NCI-H1048 (cell line): ENCODE measurements around the gene CRTC1.
"Not testable (repeated sequence)": the region's sequence is repeated elsewhere in the genome, so short reads cannot be mapped to it uniquely, and the experiment has no call there.

ENCODE experiments used
- DNase-seq: peaks from one replicate; lab custom pipeline; 2025; lab: John Stamatoyannopoulos, UW

CRTC1 gene

DNA sequence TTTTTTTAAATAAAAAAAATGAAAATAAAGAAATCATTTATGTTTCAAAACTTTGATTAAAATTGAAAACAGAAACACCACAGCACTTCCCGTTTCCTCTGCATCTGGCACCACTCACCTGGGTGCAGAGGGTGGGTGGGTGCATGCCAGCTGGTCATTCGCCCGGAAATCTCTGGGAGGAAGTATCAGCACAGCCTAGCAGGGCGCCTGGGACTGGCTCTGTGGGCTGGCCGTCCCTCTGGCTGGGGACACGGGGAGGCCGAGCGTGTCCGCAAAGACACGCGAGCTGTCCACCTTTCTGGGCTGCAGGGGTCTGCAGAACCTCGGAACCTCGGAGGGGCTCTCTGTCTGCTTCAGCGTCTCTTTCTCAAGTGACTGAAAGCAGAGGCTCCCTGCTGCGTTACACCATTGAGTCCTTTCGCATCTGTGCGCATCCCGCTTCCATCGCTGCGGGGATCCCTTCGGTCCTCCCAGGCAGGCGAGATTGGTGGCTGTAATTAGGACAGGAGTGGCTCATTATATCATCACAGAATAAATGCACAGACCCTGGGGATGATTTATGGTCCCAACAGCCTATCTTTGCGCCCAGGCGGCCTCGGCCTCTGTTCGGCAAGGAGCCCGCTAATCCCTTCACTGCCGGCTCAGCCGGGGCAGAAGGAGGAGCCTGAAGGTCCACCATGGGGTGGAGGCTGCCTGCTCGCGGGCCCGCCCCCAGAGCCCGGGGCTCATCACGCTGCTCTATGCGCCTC lies 17.2 kb downstream of the CRTC1 start:
- DNase-seq: peak; percentile 32

- no peak for DNase-seq
Measured at GRCh38 chr19:18701250-18701608, 17.7 kb downstream of the CRTC1 start.

GRCh38 chr19:18704054-18704453 lies 20.6 kb downstream of the CRTC1 start:
- no peak for DNase-seq

DNA sequence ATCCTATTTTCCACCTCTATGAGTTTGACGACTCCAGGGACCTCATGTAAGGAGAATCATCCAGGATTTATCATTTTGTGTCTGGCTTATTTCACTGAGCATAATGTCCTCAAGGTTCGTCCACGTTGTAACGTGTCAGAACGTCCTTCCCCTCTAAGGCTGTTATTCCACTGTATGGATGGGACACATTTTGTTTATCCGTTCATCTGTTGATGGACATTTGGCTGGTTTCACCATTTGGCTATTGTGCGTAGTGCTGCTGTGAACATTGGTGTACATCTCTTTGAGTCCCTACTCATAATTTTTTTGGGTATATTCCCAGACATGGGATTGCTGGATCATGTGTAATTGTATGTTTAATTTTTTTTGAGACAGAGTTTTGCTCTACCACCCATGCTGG lies 21.5 kb downstream of the CRTC1 start:
- DNase-seq: no peak

DNA sequence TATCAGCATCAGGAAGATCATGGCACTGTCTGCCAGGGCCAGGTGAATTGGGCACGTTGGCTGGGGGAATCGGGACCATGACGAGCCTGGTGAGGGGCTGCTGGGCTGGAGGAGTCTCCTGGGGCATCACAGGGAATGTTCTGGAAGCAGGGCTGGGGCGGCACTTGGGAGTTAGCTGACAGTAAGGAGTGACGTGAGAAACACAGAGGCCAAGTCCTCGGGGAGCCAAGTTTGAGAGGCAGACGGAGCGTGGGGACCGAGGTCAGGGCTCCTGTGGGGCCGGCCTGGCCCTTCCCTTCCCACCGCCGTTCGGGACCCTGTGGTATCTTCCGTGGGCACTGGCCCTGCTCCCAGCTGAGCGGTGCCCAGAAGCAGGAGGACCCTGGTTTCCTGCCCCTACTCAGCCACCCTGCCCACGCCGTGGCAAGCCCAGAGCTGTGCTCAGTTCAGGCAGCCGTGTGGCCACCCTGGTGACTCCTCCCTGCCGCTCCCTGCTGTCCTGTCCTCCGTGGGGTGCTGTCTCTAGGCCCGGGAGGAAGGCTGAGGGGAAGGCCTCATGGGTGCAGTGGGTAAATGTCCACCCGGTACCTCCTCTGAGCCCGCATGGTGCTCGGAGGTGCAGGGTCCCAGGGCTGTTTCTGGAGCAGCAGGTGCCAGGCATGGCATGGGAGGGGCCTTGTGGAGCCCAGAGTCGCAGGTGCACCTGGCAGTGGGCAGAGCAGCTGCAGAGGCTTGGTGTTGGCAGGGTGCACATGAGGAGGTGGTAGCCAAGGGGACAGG lies 25.2 kb downstream of the CRTC1 start:
- no peak for DNase-seq

GRCh38 chr19:18709546-18709945 lies 26.1 kb downstream of the CRTC1 start:
- no peak for DNase-seq

- no peak for DNase-seq
Measured at GRCh38 chr19:18710186-18710585, 26.7 kb downstream of the CRTC1 start.

DNA sequence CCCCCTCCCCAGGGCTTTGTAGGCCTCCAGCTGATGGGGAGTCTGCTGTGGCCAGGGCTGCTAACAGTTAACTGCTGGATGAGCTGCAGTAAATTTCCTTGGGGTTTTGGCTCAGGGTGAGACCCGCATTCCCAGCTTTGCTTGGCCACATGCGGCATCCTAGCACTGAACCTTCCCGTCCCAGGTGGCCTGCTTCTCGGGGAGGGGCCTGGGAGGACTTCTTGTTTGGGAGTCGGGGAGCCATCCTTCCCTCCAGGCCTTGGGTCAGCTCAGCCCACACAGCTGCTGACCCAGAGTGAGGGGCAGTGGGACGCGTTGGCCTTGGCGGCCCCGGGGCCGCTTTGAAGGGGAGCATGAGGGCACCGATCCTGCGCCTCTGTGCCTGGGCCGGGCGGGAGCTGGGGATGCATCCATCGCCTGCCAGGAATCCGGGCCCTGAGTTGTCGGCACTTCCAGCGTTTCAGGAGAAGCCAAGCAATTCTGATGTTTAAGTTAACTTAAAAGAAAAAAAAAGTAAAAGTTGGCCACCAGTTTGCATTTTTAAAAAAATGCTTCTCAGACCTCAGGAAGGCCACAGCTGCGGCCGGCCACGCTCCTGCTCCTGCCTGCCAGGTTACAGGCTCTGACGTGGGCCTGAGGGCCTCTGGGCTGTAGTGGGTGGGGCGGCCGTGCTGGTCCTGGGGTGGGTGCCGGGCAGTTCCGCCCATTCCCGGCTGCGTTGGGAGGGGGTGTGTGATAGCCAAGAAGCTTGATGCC lies 27.7 kb downstream of the CRTC1 start:
- no peak for DNase-seq

GRCh38 chr19:18711893-18712292 lies 28.4 kb downstream of the CRTC1 start:
- DNase-seq: no peak

DNA sequence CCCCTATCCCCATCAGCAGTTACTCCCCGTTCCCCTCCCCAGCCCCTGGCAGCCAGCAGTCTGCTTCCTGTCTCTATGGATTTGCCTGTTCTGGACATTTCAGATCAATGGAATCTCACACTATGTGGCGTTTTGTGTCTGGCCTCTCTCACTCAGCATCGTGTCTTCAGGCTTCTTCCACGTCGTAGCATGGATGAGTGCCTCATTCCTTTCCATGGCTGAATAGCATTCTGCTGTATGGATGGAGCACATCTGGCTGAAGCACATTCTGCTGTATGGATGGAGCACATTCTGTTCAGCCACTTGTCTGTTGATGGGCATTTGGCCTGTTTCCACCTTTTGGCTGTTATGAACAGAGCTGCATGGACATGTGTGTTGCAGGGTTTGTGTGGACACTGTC lies 29.5 kb downstream of the CRTC1 start:
- DNase-seq: no peak

GRCh38 chr19:18713550-18714117 lies 30.2 kb downstream of the CRTC1 start:
- no peak for DNase-seq

- DNase-seq: no peak
Measured at GRCh38 chr19:18715416-18715815, 31.9 kb downstream of the CRTC1 start.

DNA sequence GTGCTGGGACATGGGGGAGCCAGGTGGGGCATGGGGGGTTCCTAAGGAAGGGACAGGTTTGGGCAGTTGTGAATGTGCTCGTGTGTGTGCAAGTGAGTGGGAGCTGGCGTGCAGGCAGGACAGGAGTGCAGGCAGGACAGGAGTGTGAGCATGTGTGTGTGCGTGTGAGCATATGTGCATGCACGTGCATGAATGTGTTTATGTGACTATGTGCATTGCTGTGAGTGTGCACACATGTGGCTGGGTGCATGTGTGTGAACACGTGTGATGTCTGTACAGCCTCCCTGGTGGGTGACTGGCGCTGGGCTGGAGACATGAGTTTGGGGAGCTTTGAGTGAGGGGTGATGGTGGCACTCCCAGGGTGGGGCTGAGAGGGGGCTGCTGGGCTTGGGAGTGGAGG lies 33.4 kb downstream of the CRTC1 start:
- no peak for DNase-seq

GRCh38 chr19:18717601-18718000 lies 34.1 kb downstream of the CRTC1 start:
- DNase-seq: no peak

DNA sequence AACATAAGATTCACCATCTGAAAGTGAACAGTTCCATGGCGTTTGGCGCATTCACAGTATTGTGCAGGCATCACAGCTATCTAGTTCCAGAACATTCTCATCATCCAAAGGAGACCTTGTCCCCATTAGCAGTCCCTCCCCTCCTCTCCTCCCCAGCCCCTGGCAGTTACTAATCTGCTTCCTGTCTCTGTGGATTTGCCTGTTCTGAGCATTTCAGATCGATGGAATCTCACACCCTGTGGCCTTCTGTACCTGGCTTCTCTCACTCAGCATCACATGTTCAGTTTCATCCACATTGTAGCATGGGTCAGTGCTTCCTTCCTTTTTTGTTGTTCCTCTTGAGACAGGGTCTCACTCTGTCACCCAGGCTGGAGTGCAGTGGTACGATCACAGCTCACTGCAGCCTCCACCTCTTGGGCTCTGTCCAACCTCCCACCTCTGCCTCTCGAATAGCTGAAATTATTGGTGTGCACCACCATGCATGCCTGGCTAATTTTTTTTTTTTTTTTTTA lies 34.6 kb downstream of the CRTC1 start:
- DNase-seq: no peak

DNA sequence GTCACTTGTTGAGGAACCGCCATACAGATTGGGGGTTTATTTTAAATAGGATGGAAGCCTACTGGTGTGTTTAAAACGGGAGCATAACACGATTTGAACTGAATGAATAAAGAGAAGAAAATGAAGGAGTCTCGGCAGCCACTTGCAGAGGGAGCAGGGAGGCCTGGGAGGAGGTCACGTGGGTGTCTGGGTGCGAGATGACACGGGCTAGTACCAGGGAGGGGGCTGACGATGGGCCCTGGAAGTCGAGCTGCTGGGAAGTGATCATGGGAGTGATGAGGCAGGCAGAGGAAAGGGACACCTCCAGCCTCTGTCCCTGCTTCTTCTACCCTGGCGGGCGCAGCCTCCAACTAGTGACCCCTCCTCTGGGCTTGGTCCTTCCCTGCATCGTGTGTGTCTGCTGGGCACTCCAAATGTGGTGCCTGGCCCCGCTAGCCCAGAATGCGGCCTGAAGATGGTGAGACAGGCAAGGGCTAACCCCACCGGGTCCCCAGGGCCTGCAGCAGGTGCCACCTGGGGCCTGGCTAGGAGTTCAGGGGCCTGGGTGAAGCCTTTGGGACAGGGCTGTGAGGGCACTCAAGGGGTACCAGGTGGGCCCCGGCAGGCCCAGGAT lies 35.5 kb downstream of the CRTC1 start:
- DNase-seq: no peak

GRCh38 chr19:18719541-18719940 lies 36.1 kb downstream of the CRTC1 start:
- no peak for DNase-seq

GRCh38 chr19:18723871-18724377 lies 40.4 kb downstream of the CRTC1 start:
- no peak for DNase-seq

GRCh38 chr19:18725841-18726770 lies 42.6 kb downstream of the CRTC1 start:
- no peak for DNase-seq

DNA sequence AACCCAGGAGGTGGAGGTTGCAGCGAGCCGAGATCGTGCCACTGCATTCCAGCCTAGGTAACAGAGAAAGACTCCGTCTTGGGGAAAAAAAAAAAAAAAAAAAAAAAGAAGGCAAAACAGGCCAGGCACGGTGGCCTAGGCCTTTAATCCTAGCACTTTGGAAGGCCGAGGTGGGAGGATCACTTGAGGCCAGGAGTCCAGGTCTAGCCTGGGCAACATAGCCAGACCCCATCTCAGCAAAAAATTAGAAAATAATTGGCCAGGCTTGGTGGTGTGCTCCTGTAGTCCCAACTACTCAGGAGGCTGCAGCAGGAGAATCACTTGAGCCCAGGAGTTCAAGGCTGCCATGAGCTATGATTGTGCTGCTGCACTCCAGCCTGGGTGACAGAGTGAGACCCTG lies 43.4 kb downstream of the CRTC1 start:
- no peak for DNase-seq

GRCh38 chr19:18727602-18728001 lies 44.1 kb downstream of the CRTC1 start:
- not testable (repeated sequence) for DNase-seq
